Measurements from ENCODE around the gene KCNIP4.

KCNIP4 gene

DNA sequence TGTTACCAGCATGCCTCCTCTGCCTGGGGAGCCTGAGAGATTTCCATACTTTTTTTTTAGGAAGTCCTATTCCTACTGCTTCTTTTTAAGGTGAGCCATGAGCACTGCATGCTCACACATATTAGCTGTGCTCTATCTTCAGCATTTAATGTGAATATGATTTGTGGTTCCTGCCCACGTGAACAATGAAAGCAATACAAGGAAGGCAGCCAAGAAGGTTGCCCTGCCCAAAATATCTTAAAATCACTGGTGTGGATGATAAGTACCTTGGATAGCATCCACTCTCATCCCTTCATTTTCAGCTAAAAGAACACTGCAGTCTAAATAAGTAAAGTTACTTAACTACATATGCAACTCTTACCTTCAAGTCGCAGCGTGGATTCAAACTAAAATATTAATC, 640.9 kb downstream of the KCNIP4 start:
- in situ Hi-C loops (cut with MboI; ENCODE audit: low sequenced_read_pairs, unreplicated experiment) = no loop called here
- TF ChIP-seq, protein P1, sequence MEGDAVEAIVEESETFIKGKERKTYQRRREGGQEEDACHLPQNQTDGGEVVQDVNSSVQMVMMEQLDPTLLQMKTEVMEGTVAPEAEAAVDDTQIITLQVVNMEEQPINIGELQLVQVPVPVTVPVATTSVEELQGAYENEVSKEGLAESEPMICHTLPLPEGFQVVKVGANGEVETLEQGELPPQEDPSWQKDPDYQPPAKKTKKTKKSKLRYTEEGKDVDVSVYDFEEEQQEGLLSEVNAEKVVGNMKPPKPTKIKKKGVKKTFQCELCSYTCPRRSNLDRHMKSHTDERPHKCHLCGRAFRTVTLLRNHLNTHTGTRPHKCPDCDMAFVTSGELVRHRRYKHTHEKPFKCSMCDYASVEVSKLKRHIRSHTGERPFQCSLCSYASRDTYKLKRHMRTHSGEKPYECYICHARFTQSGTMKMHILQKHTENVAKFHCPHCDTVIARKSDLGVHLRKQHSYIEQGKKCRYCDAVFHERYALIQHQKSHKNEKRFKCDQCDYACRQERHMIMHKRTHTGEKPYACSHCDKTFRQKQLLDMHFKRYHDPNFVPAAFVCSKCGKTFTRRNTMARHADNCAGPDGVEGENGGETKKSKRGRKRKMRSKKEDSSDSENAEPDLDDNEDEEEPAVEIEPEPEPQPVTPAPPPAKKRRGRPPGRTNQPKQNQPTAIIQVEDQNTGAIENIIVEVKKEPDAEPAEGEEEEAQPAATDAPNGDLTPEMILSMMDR (IDR thresholded peaks at IDR 0.05; ENCODE audit: borderline replicate concordance, control extremely low read depth, extremely low read depth, insufficient read depth, missing control alignments) = no peak
- DNase-seq (ENCODE audit: low spot score) = no peak

DNA sequence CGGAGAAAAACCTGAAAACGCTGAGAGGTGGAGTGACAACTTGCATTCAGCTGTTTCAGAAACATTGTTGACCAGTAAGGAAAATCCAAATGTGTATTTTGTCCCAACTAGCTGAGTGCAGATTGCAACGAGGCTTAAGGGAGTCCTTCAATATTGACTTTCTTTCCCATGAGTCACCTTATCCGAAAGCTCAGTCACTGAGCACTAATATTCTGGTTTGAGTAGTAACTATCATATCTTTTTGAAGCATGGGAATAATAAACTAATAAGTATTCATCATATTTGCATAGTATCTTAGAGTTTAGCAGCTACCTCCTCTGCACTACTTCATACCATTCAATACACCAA, 644.1 kb downstream of the KCNIP4 start:
- TF ChIP-seq, protein P1 (IDR thresholded peaks at IDR 0.05; ENCODE audit: borderline replicate concordance, control extremely low read depth, extremely low read depth, insufficient read depth, missing control alignments) = no peak
- in situ Hi-C loops (cut with MboI; ENCODE audit: low sequenced_read_pairs, unreplicated experiment) = no loop called here
- no peak for DNase-seq (ENCODE audit: low spot score)

DNA sequence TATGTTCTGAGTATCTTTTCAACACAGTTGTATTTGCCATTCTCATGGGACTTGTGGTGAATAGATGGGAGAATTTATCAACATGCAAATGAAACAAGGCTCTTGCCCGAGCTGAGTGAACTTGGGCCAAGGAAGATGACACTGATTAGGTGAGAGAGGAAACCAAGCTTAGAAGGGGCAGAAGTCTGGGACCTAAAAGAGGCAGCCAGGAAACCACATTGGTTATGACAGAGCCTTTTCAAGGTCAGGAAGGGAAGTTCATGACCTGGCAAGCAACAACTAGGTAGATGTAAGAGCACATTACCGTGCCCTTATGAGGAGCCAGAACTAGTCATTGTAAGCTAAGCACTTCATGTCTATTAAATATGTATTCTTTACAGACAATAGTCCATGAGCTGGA, 658.0 kb downstream of the KCNIP4 start:
- in situ Hi-C loops (cut with MboI; ENCODE audit: low sequenced_read_pairs, unreplicated experiment) = no loop called here
- no peak for DNase-seq (ENCODE audit: low spot score)

DNA sequence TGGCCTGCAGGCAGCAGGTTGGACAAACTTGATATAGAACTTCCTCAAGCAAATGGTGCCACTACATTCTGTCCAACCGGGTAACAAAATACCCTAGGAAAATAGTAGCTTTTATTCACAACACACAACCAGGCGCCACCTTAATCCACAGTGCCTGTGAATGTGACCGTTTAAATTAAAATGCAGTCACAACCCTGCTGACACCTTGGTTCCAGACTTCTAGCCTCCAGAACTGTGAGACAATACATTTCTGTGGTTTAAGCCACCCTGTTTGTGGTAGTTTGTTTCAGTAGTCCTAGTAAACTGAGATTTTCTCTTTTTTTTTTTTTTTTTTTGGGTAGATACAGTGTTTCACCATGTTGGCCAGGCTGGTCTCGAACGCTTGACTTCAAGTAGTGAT, 672.5 kb downstream of the KCNIP4 start:
- in situ Hi-C loops (cut with MboI; ENCODE audit: low sequenced_read_pairs, unreplicated experiment) = no loop called here
- TF ChIP-seq, protein P1 (IDR thresholded peaks at IDR 0.05; ENCODE audit: borderline replicate concordance, control extremely low read depth, extremely low read depth, insufficient read depth, missing control alignments) = no peak
- no peak for DNase-seq (ENCODE audit: low spot score)

More for the DNA sequence above, 658.0 kb downstream of the KCNIP4 start:
- TF ChIP-seq, protein P1 (IDR thresholded peaks at IDR 0.05; ENCODE audit: borderline replicate concordance, control extremely low read depth, extremely low read depth, insufficient read depth, missing control alignments) = no peak

DNA sequence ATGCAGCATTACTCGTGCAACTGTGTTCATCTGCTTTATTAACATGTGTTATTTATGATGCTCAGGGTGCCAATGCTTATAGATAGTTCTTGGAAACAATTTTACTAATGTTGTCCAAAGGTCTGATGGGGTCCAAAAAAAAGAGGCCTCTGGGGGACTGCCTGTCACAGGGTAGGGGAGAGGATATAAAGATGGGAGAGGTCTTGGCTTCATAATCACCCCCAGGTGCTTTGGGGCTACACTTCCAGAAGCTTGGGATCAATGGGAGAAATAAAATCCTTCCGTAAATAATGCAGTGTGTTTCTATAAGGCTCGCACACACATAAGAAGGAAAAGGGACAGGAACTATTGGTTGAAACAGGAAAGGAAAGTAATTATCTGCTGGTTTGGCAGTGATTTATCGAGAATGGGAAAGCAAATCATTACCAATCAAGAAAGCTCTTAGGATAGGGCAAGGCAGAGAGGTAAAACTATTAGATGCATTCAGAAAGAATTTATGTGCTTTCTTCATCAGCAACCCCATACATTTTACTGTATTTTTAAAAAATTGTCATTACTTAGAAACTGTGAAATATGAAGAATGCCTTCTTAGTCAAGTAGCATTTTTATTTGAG, 677.0 kb downstream of the KCNIP4 start:
- TF ChIP-seq, protein P1 (IDR thresholded peaks at IDR 0.05; ENCODE audit: borderline replicate concordance, control extremely low read depth, extremely low read depth, insufficient read depth, missing control alignments) = no peak
- no peak for DNase-seq (ENCODE audit: low spot score)
- in situ Hi-C loops (cut with MboI; ENCODE audit: low sequenced_read_pairs, unreplicated experiment) = no loop called here

DNA sequence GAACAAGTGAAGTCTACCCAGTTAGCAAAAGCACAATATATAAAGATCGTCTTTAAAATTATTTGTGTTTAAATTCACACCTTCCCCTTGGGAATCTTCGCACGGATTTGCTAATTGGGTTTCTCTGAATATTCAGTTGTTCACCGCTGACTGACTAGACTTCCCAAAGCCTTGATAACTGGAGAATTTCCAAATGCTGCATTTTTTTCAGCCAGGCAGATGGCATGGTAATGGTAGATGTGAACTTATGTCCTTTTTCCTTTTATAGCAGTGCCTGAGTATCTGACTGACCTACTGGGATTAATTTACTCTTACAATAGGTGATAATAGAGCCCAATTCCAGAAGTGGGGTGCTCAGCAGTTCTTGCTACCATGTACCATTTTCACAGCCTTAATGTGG, 700.2 kb downstream of the KCNIP4 start:
- in situ Hi-C loops (cut with MboI; ENCODE audit: low sequenced_read_pairs, unreplicated experiment) = no loop called here
- TF ChIP-seq, protein P1 (IDR thresholded peaks at IDR 0.05; ENCODE audit: borderline replicate concordance, control extremely low read depth, extremely low read depth, insufficient read depth, missing control alignments) = no peak
- no peak for DNase-seq (ENCODE audit: low spot score)
